Stomach (tissue), 4 donors: ENCODE measurements around the gene TMEM141.

Source experiments
- POLR2A ChIP-seq, 4 donors: fragments of 450-650 bp; IDR thresholded peaks; one replicate each; pipeline ENCODE4 v1.6.1; 2016; ENCODE audit warnings: antibody characterized with exemption in 4 of 4, control low read depth in 2 of 4, mild to moderate bottlenecking in 1 of 4, moderate library complexity in 1 of 4
- POLR2AphosphoS5 ChIP-seq, 3 donors: sonication (generic); formaldehyde crosslinking; IDR thresholded peaks; one replicate each; pipeline ENCODE4 v1.6.1; 2016; ENCODE audit warnings: antibody characterized with exemption in 3 of 3
- TF ChIP-seq, protein P1 (sequence below), 7 experiments: fragments of 450-650 bp in 4 of 7; fragments of 200-600 bp in 3 of 7; sonication (generic) in 3 of 7; IDR thresholded peaks; one replicate each; pipeline ENCODE4 v1.5.1; 2016 to 2019; ENCODE audit warnings: antibody characterized with exemption in 7 of 7, control low read depth in 2 of 7, mild to moderate bottlenecking in 1 of 7

DNA sequence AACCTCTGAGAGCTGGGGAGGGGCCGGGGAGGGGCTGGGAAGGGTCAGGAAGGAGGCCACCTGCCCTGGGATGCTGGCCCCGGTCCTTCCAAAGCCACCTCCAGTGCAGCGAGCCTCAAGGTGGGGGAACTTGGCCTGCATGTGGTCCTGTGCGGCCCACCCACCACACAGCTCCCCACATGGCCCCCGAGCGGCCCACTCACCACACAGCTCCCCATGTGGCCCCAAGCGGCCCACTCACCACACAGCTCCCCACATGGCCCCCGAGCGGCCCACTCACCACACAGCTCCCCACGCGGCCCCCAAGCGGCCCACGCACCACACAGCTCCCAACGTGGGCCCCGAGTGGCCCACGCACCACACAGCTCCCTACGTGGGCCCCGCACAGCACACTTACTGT is 46.4 kb upstream of the TMEM141 start:
- TF ChIP-seq, protein P1, sequence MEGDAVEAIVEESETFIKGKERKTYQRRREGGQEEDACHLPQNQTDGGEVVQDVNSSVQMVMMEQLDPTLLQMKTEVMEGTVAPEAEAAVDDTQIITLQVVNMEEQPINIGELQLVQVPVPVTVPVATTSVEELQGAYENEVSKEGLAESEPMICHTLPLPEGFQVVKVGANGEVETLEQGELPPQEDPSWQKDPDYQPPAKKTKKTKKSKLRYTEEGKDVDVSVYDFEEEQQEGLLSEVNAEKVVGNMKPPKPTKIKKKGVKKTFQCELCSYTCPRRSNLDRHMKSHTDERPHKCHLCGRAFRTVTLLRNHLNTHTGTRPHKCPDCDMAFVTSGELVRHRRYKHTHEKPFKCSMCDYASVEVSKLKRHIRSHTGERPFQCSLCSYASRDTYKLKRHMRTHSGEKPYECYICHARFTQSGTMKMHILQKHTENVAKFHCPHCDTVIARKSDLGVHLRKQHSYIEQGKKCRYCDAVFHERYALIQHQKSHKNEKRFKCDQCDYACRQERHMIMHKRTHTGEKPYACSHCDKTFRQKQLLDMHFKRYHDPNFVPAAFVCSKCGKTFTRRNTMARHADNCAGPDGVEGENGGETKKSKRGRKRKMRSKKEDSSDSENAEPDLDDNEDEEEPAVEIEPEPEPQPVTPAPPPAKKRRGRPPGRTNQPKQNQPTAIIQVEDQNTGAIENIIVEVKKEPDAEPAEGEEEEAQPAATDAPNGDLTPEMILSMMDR (IDR thresholded peaks at IDR 0.05) = no peak
- TF ChIP-seq POLR2AphosphoS5 (IDR thresholded peaks at IDR 0.05) (no peak), POLR2A (IDR thresholded peaks at IDR 0.05) (no peak)
